Stimulated activated CD4-positive, alpha-beta T cell treated with anti-CD3 and anti-CD28 coated beads, TNF-alpha, amount 100 ng/mL, for 4 hours (primary cell): ENCODE data around the gene EOLA2.
"Not testable (repeated sequence)": the region's sequence is repeated elsewhere in the genome, so short reads cannot be mapped to it uniquely, and the experiment has no call there.

ENCODE experiments used
- DNase-seq, 3 experiments: peaks; one replicate each; pipeline ENCODE4 v3.0.0-alpha.2; 2020; ENCODE audit warnings: low read depth in 3 of 3

Gene EOLA2

GRCh38 chrX:149938427-149938880 is at the start of gene EOLA2:
Gene EOLA2, minus strand, starts transcription at chrX:149938491. Its CDS starts 4,617 bp downstream, at chrX:149933874.
- peak; percentile 65 to 84 (median 82) for DNase-seq

- no peak for DNase-seq
Measured at GRCh38 chrX:149987613-149988012, 49.3 kb upstream of the EOLA2 start.

- DNase-seq, result no peak
Measured at GRCh38 chrX:149984411-149984810, 46.1 kb upstream of the EOLA2 start.

- no peak for DNase-seq
Measured at GRCh38 chrX:149982310-149982709, 44.0 kb upstream of the EOLA2 start.

GRCh38 chrX:149979126-149979644 is 40.9 kb upstream of the EOLA2 start:
- no peak for DNase-seq

- no peak for DNase-seq
Measured at GRCh38 chrX:149962859-149963757, 24.8 kb upstream of the EOLA2 start.

GRCh38 chrX:149962010-149962409 is 23.7 kb upstream of the EOLA2 start:
- DNase-seq, result no peak

GRCh38 chrX:149961572-149961971 is 23.3 kb upstream of the EOLA2 start:
- no peak for DNase-seq

GRCh38 chrX:149950681-149951080 is 12.4 kb upstream of the EOLA2 start:
- no peak for DNase-seq

GRCh38 chrX:149949743-149950436 is 11.6 kb upstream of the EOLA2 start:
- DNase-seq, result no peak

- DNase-seq, result no peak
Measured at GRCh38 chrX:149948016-149948415, 9.7 kb upstream of the EOLA2 start.

- DNase-seq, result not testable (repeated sequence)
Measured at GRCh38 chrX:149946932-149947331, 8.6 kb upstream of the EOLA2 start.

- DNase-seq, result not testable (repeated sequence)
Measured at GRCh38 chrX:149945820-149946219, 7.5 kb upstream of the EOLA2 start.

GRCh38 chrX:149945087-149945670 is 6.9 kb upstream of the EOLA2 start:
- DNase-seq, result not testable (repeated sequence)

GRCh38 chrX:149940674-149941024 is 2.4 kb upstream of the EOLA2 start:
- not testable (repeated sequence) for DNase-seq

GRCh38 chrX:149939905-149940673 is 1.8 kb upstream of the EOLA2 start:
- DNase-seq, result peak; percentile 73 to 84 (median 79)

GRCh38 chrX:149939655-149939904 is 1.3 kb upstream of the EOLA2 start:
- no peak for DNase-seq

GRCh38 chrX:149938881-149939654 is 777 bp upstream of the EOLA2 start:
- peak; percentile 70 to 81 (median 81) for DNase-seq

GRCh38 chrX:149937871-149938426 is 342 bp downstream of the EOLA2 start:
- DNase-seq, result no peak

- not testable (repeated sequence) for DNase-seq
Measured at GRCh38 chrX:149937328-149937727, 963 bp downstream of the EOLA2 start.

GRCh38 chrX:149933547-149933946 is 4.7 kb downstream of the EOLA2 start:
- not testable (repeated sequence) for DNase-seq
